Progenitor cell of endocrine pancreas (in vitro differentiated cells): ENCODE results near the gene TIGD3. TPM values are rescaled to one million over a fixed set of nuclear protein-coding genes. Genes with fewer than 3 reads are reported as not detected.

Experiments
- DNase-seq: peaks from one replicate; pipeline ENCODE4 v3.0.0; 2021; ENCODE audit warnings: low spot score; ENCODE audit not compliant: unreplicated experiment
- H3K27ac Mint-ChIP-seq: 2 replicates; pipeline ENCODE4 v1.8.0; 2021; ENCODE audit warnings: mild to moderate bottlenecking, moderate library complexity, mixed read lengths
- H3K27me3 Mint-ChIP-seq: 2 replicates; pipeline ENCODE4 v1.8.0; 2021; ENCODE audit warnings: mixed read lengths
- H3K36me3 Mint-ChIP-seq: 2 replicates; pipeline ENCODE4 v1.8.0; 2022; ENCODE audit warnings: mixed read lengths; ENCODE audit not compliant: insufficient read depth
- H3K4me1 Mint-ChIP-seq: 2 replicates; pipeline ENCODE4 v1.8.0; 2021; ENCODE audit warnings: low read depth, mixed read lengths
- H3K4me3 Mint-ChIP-seq: 2 replicates; pipeline ENCODE4 v1.8.0; 2021; ENCODE audit warnings: low read depth, mild to moderate bottlenecking, moderate library complexity, mixed read lengths
- H3K9me3 Mint-ChIP-seq: 2 replicates; pipeline ENCODE4 v1.8.0; 2021; ENCODE audit warnings: low read depth, mixed read lengths
- total RNA-seq: library from RNA; stranded (reverse); gene quantifications from 2 replicates; pipeline ENCODE4 v1.2.1, GENCODE V29; 2021
- TF ChIP-seq, protein P1 (sequence below): fragments of 200-600 bp; sonication (generic); IDR thresholded peaks from one replicate; pipeline ENCODE4 v1.5.0; 2021; ENCODE audit warnings: antibody characterized with exemption, mild to moderate bottlenecking; ENCODE audit not compliant: unreplicated experiment

The TIGD3 gene
- total RNA-seq, 1 donor from 2014 or later: 3.0 TPM

DNA sequence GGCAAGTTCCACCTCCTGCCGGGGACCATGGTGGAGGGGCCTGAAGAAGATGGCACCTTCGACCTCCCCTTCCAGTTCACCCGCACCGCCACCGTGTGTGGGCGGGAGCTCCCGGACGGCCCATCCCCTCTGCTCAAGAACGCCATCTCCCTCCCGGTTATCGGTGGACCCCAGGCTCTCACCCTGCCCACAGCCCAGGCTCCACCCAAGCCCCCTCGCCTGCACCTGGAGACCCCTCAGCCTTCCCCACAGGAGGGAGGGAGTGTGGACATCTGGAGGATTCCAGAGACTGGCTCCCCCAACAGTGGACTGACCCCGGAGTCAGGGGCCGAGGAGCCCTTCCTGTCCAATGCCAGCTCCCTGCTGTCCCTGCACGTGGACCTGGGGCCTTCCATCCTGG is 33.5 kb upstream of the TIGD3 start:
- peaks cover 10% of the 10 kb centered on the region for H3K4me1 Mint-ChIP-seq
- H3K4me3 Mint-ChIP-seq: no peak overlapping the region
- no peaks in the 10 kb centered on the region for H3K27me3 Mint-ChIP-seq
- no peak overlapping the region for H3K27ac Mint-ChIP-seq
- H3K9me3 Mint-ChIP-seq: no peaks in the 10 kb centered on the region
- TF ChIP-seq, protein P1, sequence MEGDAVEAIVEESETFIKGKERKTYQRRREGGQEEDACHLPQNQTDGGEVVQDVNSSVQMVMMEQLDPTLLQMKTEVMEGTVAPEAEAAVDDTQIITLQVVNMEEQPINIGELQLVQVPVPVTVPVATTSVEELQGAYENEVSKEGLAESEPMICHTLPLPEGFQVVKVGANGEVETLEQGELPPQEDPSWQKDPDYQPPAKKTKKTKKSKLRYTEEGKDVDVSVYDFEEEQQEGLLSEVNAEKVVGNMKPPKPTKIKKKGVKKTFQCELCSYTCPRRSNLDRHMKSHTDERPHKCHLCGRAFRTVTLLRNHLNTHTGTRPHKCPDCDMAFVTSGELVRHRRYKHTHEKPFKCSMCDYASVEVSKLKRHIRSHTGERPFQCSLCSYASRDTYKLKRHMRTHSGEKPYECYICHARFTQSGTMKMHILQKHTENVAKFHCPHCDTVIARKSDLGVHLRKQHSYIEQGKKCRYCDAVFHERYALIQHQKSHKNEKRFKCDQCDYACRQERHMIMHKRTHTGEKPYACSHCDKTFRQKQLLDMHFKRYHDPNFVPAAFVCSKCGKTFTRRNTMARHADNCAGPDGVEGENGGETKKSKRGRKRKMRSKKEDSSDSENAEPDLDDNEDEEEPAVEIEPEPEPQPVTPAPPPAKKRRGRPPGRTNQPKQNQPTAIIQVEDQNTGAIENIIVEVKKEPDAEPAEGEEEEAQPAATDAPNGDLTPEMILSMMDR: no peak
- peaks cover 1% of the 10 kb centered on the region for H3K36me3 Mint-ChIP-seq
- no peak for DNase-seq

DNA sequence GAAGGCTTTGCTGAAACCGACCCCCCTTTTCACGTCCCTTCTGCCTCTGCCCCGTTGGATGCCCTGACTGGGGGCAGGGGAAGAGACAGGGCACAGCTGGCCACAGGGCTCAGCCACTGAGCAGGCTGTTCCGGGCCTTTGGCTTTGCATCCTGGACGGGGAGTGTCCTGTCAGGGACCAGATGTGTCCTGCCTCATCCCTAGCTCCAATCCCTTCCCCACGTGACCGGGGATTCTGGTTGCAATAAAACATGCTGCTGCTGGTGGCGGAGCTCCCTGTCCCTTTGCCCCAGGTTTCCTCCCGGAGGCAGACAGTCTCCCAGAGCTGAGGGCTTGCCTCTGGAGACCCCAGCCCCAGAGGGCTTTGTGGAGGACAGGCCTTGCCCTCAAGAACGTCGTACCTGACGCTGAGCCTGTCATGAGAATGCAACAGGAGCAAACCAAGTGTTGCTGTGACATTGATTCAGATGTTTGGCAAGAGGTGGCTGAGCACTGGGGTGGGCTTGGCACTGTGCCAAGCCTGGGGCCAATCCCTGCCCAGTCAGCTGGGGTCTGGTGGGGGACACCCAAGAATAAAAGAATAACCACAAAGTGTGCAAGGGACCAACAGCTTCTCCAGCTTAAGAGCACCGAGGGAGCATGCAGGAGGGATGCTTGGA is 32.6 kb upstream of the TIGD3 start:
- H3K27me3 Mint-ChIP-seq: no peaks in the 10 kb centered on the region
- H3K27ac Mint-ChIP-seq: no peak overlapping the region
- H3K4me3 Mint-ChIP-seq: no peak overlapping the region
- H3K36me3 Mint-ChIP-seq: peaks cover 1% of the 10 kb centered on the region
- DNase-seq: no peak
- H3K9me3 Mint-ChIP-seq: no peaks in the 10 kb centered on the region
- TF ChIP-seq, protein P1: no peak
- H3K4me1 Mint-ChIP-seq: peaks cover 3% of the 10 kb centered on the region

DNA sequence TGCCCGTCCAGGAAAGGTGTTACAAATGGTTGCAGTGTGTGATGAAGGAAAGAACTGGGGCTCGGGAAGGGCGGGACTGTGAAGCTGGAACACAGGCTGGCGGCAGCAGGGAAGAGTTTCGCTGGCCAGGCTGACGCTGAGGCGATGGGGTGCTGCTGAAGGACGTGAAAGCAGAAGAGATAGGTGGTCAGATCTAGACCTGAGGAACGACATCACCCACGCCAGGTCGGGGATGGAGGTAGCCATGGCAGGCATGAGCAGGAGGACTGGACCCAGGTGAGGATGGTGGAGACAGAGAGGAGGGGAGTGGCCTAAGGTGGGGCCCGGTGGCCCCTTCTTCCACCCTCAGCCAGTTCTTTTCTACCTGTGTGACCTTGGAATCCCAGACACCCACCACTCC is 30.7 kb upstream of the TIGD3 start:
- Mint-ChIP-seq H3K27ac (no peak overlapping the region), H3K9me3 (no peaks in the 10 kb centered on the region), H3K4me1 (no peaks in the 10 kb centered on the region), H3K4me3 (no peak overlapping the region), H3K36me3 (peaks cover 1% of the 10 kb centered on the region), H3K27me3 (no peaks in the 10 kb centered on the region)
- no peak for DNase-seq
- TF ChIP-seq, protein P1: no peak

DNA sequence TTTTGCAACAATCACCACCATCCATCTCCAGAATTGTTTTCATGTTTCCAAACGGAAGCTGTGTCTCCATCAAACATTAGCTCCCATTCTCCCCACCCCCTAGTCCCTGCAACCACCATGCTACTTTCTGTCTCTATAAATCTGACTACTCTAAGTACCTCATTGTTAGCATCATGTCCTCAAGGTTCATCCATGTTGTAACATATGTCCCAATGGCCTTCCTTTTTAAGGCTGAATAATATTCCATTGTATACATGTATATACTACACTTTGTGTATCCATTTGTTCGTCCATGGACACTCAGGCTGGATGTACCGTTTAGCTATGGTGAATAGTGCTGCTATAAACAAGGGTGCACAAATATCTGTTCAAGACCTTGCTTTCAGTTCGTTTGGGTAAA is 29.1 kb upstream of the TIGD3 start:
- TF ChIP-seq, protein P1: no peak
- Mint-ChIP-seq H3K27me3 (peaks cover 2% of the 10 kb centered on the region), H3K4me1 (peaks cover 3% of the 10 kb centered on the region), H3K9me3 (no peaks in the 10 kb centered on the region), H3K4me3 (no peak overlapping the region), H3K36me3 (peaks cover 1% of the 10 kb centered on the region), H3K27ac (no peak overlapping the region)
- DNase-seq: no peak

DNA sequence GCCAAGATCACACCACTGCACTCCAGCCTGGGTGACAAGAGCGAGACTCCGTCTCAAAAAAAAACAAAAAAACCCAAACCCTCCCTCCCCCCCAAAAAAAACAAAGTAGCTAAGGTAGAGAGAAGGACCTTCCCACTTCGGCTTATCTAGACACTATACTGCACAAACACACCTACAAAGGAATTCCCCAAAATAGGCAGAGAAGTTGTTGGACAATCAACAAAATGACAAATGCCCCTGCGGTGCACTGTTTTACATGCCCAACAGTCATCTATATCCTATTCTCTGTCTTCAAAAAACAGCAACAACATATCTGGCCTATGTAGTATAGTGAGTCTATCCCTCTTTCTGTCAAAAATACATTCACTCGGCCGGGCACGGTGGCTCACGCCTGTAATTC is 27.5 kb upstream of the TIGD3 start:
- Mint-ChIP-seq H3K27ac (no peak overlapping the region), H3K4me1 (peaks cover 3% of the 10 kb centered on the region), H3K4me3 (no peak overlapping the region), H3K9me3 (no peaks in the 10 kb centered on the region), H3K36me3 (peaks cover 1% of the 10 kb centered on the region), H3K27me3 (peaks cover 2% of the 10 kb centered on the region)
- DNase-seq: no peak
- TF ChIP-seq, protein P1: no peak
